ENCODE results near the gene DHRS7.

GRCh38 chr14:60106339-60106738, 58.9 kb downstream of the DHRS7 start:
- TF ChIP-seq CTCF (conservative IDR thresholded peaks at IDR 0.05; ENCODE audit: low read depth in 2 of 2) = no peak
- no peak for TF ChIP-seq EZH2phosphoT487 (IDR thresholded peaks at IDR 0.05; ENCODE audit: unreplicated experiment)
- no peak for TF ChIP-seq EZH2 (IDR thresholded peaks at IDR 0.05; ENCODE audit: low read depth, unreplicated experiment)
